Left lung (tissue), 10 donors: ENCODE measurements around the gene XXYLT1. TPM values are rescaled to one million over a fixed set of nuclear protein-coding genes. Genes with fewer than 3 reads are reported as not detected.
"Not testable (repeated sequence)": the region's sequence is repeated elsewhere in the genome, so short reads cannot be mapped to it uniquely, and the experiment has no call there.

Experiments used
- ATAC-seq: fragments of 200-7000 bp; cut with Tn5 transposase; one replicate; pipeline ENCODE4 v1.9.1; 2020; ENCODE audit warnings: moderate library complexity
- DNase-seq, 4 donors: peaks; one replicate each; pipeline ENCODE4 v3.0.0-alpha.2; 2013 to 2020
- H3K27ac ChIP-seq, 2 donors: fragments of 200-600 bp; sonication (generic) in 1 of 2; one replicate each; pipeline versions ENCODE4 v1.5.0 to v1.8.0; 2020 to 2021
- H3K27me3 ChIP-seq, 2 donors: fragments of 200-600 bp; sonication (generic) in 1 of 2; one replicate each; pipeline versions ENCODE4 v1.5.0 to v1.8.0; 2020 to 2021
- H3K36me3 ChIP-seq, 2 donors: fragments of 200-600 bp; sonication (generic) in 1 of 2; one replicate each; pipeline versions ENCODE4 v1.5.0 to v1.8.0; 2020 to 2021
- H3K4me1 ChIP-seq, 2 donors: fragments of 200-600 bp; one replicate each; pipeline ENCODE4 v1.8.0; 2021
- H3K4me3 ChIP-seq, 2 donors: fragments of 200-600 bp; sonication (generic) in 1 of 2; one replicate each; pipeline versions ENCODE4 v1.5.0 to v1.8.0; 2020 to 2021; ENCODE audit warnings: mild to moderate bottlenecking in 1 of 2
- H3K9me3 ChIP-seq, 2 donors: fragments of 200-600 bp; sonication (generic) in 1 of 2; one replicate each; pipeline versions ENCODE4 v1.5.0 to v1.8.0; 2020 to 2021
- intact Hi-C, 2 donors: fragments of 100-400 bp; cut with DNase I; formaldehyde crosslinking; loops; one replicate each; pipeline versions ENCODE4 v1.11.2 to v1.14.2; 2022
- polyA plus RNA-seq, 6 donors: library from polyadenylated mRNA; unstranded; fragments of 120-200 nt; gene quantifications; one replicate each; pipeline ENCODE4 v1.2.1, GENCODE V29; 2013; ENCODE audit not compliant: insufficient read length in 6 of 6
- total RNA-seq, 2 donors: library from RNA; stranded (reverse); fragmentation: NEBNext Ultra II Directional; extraction: Animal tissue kit (Norgen Biotek cat#: 25700); gene quantifications; one replicate each; pipeline ENCODE4 v1.2.1, GENCODE V29; 2021
- TF ChIP-seq, protein P1 (sequence below), 2 donors: fragments of 200-600 bp; sonication (generic) in 1 of 2; IDR thresholded peaks; one replicate each; pipeline versions ENCODE4 v1.5.0 to v1.8.0; 2021; ENCODE audit warnings: antibody characterized with exemption in 2 of 2
- donor health status: DM: no; HTN: yes; CAD: no.
- donor health status: DM: no; HTN: no; CAD: no.

Gene XXYLT1
- total and polyA plus RNA-seq, 8 donors, result 11.3 to 31.1 (median 25.5) TPM

DNA sequence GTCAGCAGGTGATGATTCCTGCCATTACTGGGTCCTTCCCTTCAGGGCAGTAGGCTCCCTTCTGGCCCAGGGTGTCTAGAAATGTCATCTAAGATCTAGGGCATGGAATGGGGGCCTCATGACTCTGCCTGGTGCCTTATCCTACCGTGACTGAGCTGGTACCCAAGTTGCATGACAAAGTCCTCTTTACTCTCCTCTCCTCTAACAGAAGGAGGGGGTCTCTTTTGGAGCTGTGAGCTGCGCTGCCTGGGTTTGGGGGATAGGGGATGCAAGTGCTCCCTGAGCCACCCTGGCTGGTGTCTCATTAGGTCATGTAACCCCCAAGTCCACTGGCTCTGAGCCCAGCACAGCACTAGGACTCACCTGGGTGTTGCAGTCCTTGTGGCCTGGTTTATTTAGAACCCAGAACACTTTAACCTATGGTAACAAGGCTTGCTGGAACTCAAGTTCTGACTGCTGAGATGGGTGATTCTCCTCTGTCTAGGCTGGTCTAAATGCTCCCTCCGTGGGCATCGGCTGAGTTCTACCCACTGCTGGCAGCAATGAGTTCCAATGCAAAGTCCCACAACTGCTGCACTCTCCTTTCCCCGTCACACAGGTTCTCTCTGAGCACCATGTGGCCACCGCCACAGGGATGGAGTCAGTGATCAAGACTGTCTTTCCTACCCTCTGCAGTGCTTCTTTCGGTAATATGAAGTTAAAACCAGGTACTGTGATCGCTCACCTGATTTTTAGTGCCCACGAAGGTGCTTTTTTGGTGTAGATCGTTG lies 34.0 kb downstream of the XXYLT1 start:
- H3K36me3 ChIP-seq, result no peaks in the 10 kb centered on the region
- H3K9me3 ChIP-seq, result peaks cover 0 to 5% of the 10 kb centered on the region in 2 donors
- H3K27ac ChIP-seq, result no peak overlapping the region
- TF ChIP-seq, protein P1, sequence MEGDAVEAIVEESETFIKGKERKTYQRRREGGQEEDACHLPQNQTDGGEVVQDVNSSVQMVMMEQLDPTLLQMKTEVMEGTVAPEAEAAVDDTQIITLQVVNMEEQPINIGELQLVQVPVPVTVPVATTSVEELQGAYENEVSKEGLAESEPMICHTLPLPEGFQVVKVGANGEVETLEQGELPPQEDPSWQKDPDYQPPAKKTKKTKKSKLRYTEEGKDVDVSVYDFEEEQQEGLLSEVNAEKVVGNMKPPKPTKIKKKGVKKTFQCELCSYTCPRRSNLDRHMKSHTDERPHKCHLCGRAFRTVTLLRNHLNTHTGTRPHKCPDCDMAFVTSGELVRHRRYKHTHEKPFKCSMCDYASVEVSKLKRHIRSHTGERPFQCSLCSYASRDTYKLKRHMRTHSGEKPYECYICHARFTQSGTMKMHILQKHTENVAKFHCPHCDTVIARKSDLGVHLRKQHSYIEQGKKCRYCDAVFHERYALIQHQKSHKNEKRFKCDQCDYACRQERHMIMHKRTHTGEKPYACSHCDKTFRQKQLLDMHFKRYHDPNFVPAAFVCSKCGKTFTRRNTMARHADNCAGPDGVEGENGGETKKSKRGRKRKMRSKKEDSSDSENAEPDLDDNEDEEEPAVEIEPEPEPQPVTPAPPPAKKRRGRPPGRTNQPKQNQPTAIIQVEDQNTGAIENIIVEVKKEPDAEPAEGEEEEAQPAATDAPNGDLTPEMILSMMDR (IDR thresholded peaks at IDR 0.05), result no peak
- DNase-seq (peak in 2 of 4 donors; percentile 14 to 47), ATAC-seq (no peak)
- no peak overlapping the region for H3K4me3 ChIP-seq
- intact Hi-C loops, result no loop called here
- no peaks in the 10 kb centered on the region for H3K27me3 ChIP-seq
- peaks cover 0 to 14% of the 10 kb centered on the region in 2 donors for H3K4me1 ChIP-seq

DNA sequence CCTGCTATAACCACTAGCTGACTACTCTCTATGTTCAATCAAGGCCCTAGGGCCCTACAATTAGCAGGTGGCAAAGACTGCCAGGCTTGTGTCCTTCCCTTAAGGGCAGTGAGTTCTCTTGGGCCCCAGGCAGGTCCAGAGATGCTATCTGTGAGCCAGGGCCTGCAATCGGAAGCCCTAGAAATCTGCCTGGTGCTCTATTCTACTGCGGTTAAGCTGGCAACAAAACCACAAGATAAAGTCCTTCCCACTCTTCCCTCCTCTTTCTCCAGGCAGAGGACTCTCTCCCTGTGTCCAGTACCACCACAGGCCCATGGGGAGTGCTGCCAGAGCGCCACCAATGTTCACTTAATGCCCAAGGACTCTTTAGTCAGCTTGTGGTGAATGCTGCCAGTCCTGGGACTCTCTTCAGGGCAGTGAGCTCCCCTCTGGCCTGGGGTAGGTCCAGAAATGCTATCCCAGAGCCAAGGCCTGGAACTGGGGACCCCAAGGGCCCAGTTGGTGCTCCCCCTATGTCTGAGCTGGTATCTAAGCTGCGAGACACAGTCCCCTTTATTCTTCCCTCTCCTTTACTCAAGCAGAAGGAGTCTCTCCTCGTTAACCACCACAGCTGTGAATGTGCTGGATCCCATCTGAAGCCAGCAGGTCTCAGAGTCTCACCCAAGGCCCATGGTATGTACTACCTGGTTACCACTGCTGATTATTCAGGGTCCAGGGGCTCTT lies 34.7 kb downstream of the XXYLT1 start:
- Histone ChIP-seq H3K27me3 (no peaks in the 10 kb centered on the region), H3K36me3 (no peaks in the 10 kb centered on the region), H3K27ac (no peak overlapping the region), H3K9me3 (peaks cover 0 to 5% of the 10 kb centered on the region in 2 donors), H3K4me1 (peaks cover 0 to 14% of the 10 kb centered on the region in 2 donors), H3K4me3 (no peak overlapping the region)
- TF ChIP-seq, protein P1 (IDR thresholded peaks at IDR 0.05), result no peak
- DNase-seq (peak in 1 of 4 donors; percentile 23), ATAC-seq (no peak)
- intact Hi-C loops, result no loop called here

DNA sequence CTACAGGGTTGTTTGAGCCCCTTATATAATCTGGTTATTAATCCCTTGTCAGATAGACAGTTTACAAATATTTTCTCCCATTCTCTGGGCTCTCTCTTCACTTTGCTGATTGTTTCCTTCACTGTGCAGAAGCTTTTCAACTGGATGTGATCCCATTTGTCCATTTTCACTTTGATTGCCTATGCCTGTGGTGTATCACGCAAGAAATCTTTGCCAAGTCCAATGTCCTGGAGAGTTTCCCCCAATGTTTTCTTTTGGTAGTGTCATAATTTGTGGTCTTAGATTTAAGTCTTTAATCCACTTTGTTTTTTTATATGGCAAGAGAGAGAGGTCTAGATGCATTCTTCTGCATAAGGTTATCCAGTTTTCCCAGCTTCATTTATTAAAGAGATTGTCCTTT lies 40.7 kb downstream of the XXYLT1 start:
- H3K36me3 ChIP-seq, result peaks cover 0 to 9% of the 10 kb centered on the region in 2 donors
- H3K9me3 ChIP-seq, result no peaks in the 10 kb centered on the region
- ATAC-seq, result no peak
- intact Hi-C loops, result no loop called here
- H3K4me3 ChIP-seq, result no peak overlapping the region
- no peaks in the 10 kb centered on the region for H3K27me3 ChIP-seq
- no peak for DNase-seq
- TF ChIP-seq, protein P1 (IDR thresholded peaks at IDR 0.05), result no peak
- no peak overlapping the region for H3K27ac ChIP-seq
- H3K4me1 ChIP-seq, result no peaks in the 10 kb centered on the region

DNA sequence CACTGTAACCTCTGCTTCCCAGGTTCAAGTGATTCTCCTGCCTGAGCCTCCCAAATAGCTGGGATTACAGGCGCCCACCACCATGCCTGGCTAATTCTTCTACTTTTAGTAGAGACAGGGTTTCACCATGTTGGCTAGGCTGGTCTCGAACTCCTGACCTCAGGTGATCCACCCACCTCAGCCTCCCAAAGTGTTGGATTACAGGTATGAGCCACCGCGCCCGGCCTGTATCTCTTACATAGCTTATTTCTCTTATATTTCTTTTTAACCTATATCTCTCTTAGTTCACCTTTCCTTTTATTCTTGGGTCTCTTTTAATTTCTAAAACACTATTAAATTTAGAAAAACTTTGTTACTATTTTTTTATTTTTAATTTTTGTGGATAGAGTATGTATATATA lies 42.1 kb downstream of the XXYLT1 start:
- H3K4me3 ChIP-seq, intact Hi-C loops, ATAC-seq, H3K36me3 ChIP-seq, H3K4me1 ChIP-seq, H3K9me3 ChIP-seq, H3K27me3 ChIP-seq, H3K27ac ChIP-seq: not testable (repeated sequence)
- DNase-seq, result peak in 1 of 4 donors; percentile 13

DNA sequence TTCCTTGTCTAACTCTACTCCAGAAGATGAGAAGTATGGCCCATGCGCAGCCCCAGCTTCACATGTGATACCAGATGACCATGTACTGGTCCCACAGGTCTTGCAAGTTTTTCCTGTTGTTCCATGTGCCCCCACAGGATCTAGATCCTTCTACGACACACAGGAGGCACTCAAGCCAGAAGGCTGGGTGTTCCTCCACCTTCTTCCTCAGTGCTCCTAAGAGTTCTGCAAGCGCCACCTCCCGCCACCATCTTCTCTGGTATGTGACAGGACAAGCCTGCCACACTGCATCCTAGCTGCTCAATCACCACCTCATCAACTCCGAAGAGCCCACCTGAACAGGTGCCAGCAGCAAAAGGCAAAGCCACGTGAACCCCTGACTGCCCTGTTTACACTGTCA lies 43.1 kb downstream of the XXYLT1 start:
- ATAC-seq, result no peak
- peak in 2 of 4 donors; percentile 24 to 41 for DNase-seq
- Histone ChIP-seq H3K4me3 (no peak overlapping the region), H3K27ac (no peak overlapping the region), H3K27me3 (no peaks in the 10 kb centered on the region), H3K4me1 (peaks cover 5 to 12% of the 10 kb centered on the region in 2 donors), H3K9me3 (no peaks in the 10 kb centered on the region), H3K36me3 (peaks cover 0 to 9% of the 10 kb centered on the region in 2 donors)
- intact Hi-C loops, result no loop called here
- TF ChIP-seq, protein P1 (IDR thresholded peaks at IDR 0.05), result no peak
